Activated CD8-positive, alpha-beta memory T cell treated with anti-CD3 and anti-CD28 coated beads, Interleukin-2, amount 50 U/mL, for 4 hours (primary cell): ENCODE results near the gene ZP2.
"Not testable (repeated sequence)": the region's sequence is repeated elsewhere in the genome, so short reads cannot be mapped to it uniquely, and the experiment has no call there.

Experiments
- DNase-seq: peaks from one replicate; pipeline ENCODE4 v3.0.0-alpha.2; 2020

ZP2 gene

GRCh38 chr16:21208446-21209230 is 2.7 kb downstream of the ZP2 start:
- no peak for DNase-seq

- DNase-seq, result no peak
Measured at GRCh38 chr16:21206550-21206949, 4.8 kb downstream of the ZP2 start.

- no peak for DNase-seq
Measured at GRCh38 chr16:21205303-21205702, 6.1 kb downstream of the ZP2 start.

GRCh38 chr16:21203155-21203797 is 8.1 kb downstream of the ZP2 start:
- DNase-seq, result no peak

- DNase-seq, result no peak
Measured at GRCh38 chr16:21199607-21200218, 11.7 kb downstream of the ZP2 start.

- DNase-seq, result no peak
Measured at GRCh38 chr16:21197621-21198020, 13.8 kb downstream of the ZP2 start.

- DNase-seq, result no peak
Measured at GRCh38 chr16:21197112-21197511, 14.3 kb downstream of the ZP2 start.

GRCh38 chr16:21195330-21195729 is 16.0 kb downstream of the ZP2 start:
- DNase-seq, result not testable (repeated sequence)

GRCh38 chr16:21194771-21195301 is 16.5 kb downstream of the ZP2 start:
- no peak for DNase-seq

- no peak for DNase-seq
Measured at GRCh38 chr16:21192991-21193390, 18.4 kb downstream of the ZP2 start.

- DNase-seq, result no peak
Measured at GRCh38 chr16:21190599-21190998, 20.8 kb downstream of the ZP2 start.

GRCh38 chr16:21190013-21190412 is 21.4 kb downstream of the ZP2 start:
- no peak for DNase-seq

GRCh38 chr16:21189311-21189710 is 22.1 kb downstream of the ZP2 start:
- no peak for DNase-seq

- DNase-seq, result no peak
Measured at GRCh38 chr16:21186326-21186691, 25.1 kb downstream of the ZP2 start.

- DNase-seq, result no peak
Measured at GRCh38 chr16:21185659-21186325, 25.6 kb downstream of the ZP2 start.

GRCh38 chr16:21184834-21185233 is 26.5 kb downstream of the ZP2 start:
- no peak for DNase-seq

- no peak for DNase-seq
Measured at GRCh38 chr16:21183995-21184394, 27.4 kb downstream of the ZP2 start.

GRCh38 chr16:21179983-21180365 is 31.4 kb downstream of the ZP2 start:
- no peak for DNase-seq

GRCh38 chr16:21179126-21179982 is 32.0 kb downstream of the ZP2 start:
- no peak for DNase-seq

- no peak for DNase-seq
Measured at GRCh38 chr16:21175397-21175796, 36.0 kb downstream of the ZP2 start.

GRCh38 chr16:21172650-21173049 is 38.7 kb downstream of the ZP2 start:
- DNase-seq, result no peak

GRCh38 chr16:21170116-21170515 is 41.3 kb downstream of the ZP2 start:
- not testable (repeated sequence) for DNase-seq
